DLD1 (cell line): ENCODE results near the gene DCC.
"Not testable (repeated sequence)": the region's sequence is repeated elsewhere in the genome, so short reads cannot be mapped to it uniquely, and the experiment has no call there.

Source experiments
- in situ Hi-C: cut with HindIII; loops from 2 replicates; pipeline ENCODE4 v1.10.0; 2017; ENCODE audit warnings: low sequenced_read_pairs

DCC gene

DNA sequence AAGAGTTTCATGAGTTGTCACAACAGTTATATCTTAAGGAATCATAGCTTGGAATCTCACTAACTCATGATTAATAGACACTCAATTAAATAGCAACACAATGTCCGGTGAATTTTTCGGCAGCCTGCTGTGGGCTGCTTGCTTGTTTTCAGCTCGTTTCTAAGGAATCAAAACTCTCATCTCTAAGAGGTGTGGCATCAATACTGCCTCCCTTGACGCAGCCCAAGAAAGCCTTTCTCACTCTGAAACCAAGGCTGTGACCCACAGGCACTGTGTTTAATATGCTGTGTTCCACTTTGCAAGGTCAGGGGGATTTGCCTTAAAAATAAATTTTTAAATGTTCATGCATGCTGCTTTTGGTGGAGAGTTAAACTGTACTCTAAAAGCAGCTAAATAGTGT is 5.4 kb downstream of the DCC start:
- in situ Hi-C loops: no loop called here

DNA sequence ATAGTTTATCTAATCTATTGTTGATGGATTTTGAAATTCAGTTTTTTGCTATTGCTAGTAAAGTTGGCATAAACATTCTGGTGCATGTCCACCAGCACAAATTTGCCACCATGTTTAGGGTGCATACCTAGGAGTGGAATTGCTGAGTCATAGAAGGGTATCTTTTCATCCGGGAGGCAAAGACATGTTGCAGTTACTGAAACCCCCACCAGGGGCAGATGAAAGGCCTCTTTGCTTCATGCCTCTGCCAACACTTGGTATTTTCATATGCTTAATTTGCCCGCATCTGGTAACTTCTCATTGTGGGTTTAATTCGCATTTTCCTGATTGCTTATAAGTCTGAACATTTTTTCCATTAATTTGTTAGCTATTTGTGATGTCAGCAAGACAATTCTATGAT is 8.2 kb downstream of the DCC start:
- in situ Hi-C loops: no loop called here

DNA sequence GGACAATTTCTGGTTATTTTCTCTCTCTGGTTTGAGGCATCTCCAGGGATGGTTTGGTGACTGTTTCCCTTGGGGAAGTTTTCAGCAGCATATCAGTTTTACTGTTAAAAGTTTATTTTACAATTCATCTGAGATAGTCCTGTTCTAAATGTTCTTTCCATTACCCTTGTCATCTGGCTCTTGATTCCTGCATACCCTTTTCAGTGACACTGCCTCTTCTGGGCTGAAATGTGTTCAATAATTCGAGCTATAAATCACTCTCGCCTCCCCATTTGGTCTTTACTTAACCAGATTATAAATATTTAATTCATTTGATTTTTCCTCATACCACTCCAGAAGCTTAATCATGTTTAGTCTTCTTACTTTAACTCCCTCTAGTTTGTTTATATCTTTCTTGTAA is 9.5 kb downstream of the DCC start:
- in situ Hi-C loops: no loop called here

DNA sequence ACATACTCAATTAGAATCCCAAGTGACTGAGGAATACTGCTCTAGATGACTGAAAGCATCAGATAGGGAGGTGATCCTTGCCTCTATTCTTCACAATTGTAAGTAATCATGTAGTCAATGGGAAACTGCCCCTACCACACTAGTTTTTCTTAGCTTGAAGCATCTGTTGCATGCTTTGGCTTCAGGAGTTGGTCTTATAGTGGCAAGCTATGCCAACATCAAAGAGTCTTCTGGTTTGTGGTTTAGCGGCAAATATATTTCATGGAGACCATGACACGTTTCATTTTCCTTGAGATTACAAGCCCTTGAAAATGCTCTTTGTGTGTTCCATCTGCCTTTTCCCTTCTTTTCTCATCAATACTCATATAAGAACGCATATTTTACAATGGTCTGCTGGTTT is 12.9 kb downstream of the DCC start:
- in situ Hi-C loops: no loop called here

DNA sequence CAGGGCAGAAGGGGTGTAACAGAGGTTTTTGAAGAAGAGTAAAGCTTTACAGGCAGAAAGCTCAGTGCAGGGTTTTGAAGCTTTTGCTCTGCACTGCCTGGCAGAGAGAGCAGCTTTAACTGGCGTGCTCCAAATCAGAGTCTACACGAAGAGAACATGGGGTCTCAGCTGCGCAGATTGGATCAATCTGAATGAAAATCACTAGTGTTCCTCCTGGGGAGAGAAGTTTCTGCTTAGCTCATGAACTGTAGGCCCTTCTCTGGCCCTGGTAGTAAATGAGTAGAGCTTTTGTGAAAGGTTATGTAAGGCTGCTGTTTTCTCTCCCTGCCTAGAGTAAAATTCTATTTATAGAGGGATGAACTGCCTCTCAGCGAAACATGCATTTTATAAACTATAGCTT is 13.6 kb downstream of the DCC start:
- in situ Hi-C loops: no loop called here

DNA sequence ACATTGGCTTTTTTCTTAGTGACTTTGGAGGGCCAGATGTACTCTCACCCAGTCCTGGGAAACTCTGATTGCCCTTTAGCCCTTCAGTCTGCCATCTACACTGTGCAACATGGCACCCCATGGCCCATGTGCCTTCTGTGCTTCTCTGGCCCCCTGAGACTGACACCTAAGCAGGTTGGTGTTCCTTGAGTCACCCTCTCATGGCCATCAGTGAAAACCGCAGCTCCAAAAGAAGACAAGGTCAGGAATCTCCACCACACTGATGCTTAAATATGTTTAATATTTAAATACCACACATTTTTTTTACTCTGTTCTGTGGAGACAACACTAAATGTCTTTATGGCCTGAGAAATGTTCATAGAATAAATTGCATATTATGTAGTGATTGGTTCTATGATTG is 23.9 kb downstream of the DCC start:
- in situ Hi-C loops: no loop called here

DNA sequence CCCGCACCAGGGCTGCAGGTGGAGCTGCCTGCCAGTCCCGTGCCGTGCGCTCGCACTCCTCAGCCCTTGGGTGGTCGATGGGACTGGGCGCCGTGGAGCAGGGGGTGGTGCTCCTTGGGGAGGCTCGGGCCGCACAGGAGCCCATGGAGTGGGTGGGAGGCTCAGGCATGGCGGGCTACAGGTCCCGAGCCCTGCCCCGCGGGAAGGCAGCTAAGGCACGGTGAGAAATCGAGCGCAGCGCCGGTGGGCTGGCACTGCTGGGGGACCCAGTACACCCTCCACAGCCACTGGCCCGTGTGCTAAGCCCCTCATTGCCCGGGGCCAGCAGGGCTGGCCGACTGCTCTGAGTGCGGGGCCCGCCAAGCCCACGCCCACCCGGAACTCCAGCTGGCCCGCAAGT is 26.9 kb downstream of the DCC start:
- in situ Hi-C loops: not testable (repeated sequence)

DNA sequence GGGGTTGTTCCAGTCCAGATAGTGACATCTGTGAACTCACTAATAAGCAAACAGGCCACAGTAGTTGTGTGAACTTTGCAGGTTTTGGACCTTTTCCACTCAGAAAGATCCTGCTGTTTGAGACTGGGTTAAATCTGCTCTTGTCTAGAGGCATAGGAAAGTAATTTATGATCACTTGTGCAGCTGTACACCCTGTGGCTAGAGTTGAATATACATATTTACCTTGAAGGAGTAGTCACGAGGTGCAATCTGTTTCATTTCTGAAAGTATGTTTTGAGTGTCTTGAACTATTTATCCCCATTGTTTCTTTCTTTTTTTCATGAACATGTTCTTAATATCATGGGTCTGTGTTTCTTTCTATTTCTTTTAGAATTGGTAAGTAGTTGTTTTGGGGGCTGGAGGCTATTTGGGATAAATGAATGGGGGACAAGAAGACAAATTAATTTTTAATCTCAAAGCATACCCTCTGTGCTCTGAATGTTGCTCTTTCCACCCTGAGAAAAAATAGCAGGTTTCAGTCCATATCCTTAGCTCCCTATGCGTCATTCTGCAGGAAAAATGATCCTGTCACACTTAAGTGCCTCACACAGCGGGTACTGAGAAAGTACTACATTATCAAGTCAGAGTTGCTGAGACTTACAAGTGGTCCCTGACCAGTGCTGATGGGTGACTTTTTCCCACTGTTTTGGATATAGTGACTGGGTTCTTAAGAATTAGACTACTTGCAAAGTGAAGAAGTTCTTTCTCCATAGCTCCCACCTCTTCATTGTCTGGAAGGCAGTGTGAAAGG is 28.2 kb downstream of the DCC start:
- in situ Hi-C loops: no loop called here

DNA sequence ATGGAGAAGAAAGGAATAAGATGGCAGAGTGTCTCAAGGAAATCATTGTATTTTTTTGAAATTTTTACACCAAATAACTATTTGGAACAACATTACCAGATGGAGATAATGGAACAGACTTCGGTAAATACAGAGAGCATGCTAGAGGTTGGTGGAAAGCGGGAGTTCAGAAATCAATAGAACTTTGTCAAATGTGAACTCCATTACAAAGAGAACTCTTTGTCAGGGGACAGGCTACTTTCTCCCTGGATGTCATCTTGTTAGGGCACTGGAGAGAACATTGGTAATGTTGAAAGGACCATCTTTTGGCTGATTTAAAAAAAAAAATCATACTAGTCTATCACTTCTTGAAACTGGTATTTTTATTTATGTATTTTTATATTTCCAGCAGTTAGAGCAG is 30.8 kb downstream of the DCC start:
- in situ Hi-C loops: no loop called here

DNA sequence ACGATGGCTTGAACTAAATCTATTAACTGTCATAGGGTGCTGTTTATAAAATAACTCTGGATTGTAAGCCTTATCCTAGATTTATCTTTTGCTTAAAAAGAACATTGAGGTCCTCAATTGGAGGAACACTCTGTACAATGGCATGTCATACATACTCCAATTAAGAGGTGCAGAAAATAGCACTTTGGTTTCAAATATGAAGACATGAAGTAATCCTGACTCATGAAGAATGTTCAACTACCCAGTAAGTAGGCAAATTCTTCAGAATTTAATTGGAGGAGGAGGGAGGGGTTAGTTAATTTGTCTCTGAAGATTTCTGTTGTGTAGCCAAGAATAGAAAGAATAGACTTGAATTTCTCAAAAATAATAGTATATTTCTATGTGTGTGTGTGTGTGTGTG is 36.1 kb downstream of the DCC start:
- in situ Hi-C loops: no loop called here

DNA sequence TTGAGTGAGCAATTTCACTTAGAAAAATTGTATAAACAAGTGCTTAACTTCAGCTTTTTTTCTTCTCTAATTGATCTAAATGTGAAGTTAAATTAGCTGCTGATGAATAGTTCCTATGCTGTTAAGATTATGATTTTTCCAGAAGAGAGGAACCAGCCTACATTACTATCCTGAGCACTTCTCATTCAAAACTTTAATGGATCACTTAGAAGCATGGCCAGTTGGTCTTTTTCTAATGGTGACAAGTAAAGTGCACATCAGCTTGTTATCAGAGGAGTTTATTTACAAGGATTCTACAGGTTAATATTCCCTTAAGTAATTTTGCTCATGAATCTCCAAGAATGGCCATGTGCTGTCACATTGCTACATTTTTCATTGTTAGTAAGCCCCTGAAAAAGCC is 37.1 kb downstream of the DCC start:
- in situ Hi-C loops: no loop called here

DNA sequence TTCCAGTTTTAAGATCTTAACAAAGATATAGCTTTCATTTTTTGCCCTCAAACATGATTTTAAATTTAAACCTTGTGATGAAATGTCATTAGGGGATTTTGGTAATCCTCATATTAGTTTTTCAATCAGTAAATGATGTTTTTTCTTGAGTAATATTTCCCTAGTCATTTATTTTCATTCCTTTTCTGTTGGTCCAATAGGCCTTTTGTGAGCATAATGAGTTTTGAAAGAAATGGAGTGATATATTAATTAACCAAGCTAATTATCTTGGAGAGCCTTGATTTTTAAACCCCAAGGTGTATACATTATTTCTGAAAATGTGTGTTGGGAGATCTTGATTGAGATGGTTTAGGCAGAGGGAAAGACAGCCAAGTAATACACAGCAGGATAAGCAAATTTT is 46.3 kb downstream of the DCC start:
- in situ Hi-C loops: no loop called here

DNA sequence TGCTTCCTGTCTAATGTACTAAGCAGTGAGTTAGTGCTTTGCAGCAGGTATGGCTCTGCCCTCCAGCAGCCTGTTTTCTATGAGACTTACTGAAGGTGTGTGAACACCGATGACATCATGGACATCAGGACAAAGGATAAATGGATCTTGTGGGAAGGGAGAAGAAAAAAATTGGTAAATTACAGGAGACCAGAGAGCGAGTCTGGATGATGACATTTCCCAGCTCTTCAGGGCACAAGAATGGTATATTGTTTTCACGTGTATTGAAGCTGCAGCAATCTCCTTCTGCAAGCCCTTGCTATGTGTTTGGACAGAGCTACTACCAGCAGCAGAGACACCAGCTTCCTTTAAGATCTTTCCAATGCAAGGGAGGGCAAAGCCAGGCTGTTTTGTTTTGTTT is 47.2 kb downstream of the DCC start:
- in situ Hi-C loops: no loop called here

DNA sequence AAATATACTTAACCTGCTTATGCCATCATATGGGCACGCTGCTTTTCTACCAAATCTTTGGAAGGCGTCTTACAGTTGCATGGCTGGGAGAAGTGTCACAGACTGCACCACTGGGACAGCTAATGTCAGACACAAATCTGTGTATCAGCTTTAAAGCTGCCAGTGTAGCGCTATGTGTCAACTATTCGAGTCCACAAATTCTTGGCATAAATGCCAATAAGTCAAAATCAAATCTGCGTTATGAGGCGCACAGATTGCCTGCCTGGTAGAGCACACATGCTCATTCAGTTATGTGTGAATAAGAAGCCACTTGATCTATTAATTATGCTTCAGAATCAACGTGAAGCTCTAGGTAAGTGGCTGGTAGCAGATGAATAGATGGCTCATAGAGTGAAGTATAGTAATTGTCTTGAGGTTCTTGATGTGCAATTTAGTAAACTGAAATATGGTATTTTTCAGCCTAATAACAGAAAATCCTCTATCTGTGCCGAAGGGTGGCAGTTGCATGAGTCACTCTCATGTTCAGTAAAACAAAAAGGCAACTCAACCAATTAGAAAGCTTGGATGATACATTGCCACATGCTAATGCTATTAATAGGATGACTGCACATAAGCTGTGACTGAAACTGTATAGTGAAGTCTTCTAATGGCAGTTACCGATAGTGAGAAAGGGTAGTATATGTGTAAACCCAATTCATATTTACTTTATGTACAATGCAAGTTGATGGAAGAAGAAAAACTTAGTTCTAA is 52.0 kb downstream of the DCC start:
- in situ Hi-C loops: no loop called here

DNA sequence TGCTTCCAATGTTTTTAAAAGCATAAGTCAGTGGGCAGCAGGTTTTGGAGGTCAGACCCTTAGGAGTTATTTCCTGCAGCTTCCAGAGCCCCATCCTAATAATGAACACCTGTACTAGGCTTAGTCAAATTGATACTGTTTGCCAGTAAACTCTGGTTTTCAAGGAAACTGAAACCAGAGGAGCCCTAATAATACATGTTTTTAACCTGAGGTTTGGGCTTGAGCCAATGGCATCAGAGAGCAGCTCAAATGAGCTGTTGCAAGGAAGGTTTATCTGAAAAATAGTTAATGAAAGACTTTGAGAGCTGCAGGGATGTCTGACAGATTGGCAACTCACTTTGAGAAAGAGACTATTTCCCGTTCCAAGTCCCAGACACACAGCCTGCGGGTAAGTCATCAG is 54.6 kb downstream of the DCC start:
- in situ Hi-C loops: no loop called here

DNA sequence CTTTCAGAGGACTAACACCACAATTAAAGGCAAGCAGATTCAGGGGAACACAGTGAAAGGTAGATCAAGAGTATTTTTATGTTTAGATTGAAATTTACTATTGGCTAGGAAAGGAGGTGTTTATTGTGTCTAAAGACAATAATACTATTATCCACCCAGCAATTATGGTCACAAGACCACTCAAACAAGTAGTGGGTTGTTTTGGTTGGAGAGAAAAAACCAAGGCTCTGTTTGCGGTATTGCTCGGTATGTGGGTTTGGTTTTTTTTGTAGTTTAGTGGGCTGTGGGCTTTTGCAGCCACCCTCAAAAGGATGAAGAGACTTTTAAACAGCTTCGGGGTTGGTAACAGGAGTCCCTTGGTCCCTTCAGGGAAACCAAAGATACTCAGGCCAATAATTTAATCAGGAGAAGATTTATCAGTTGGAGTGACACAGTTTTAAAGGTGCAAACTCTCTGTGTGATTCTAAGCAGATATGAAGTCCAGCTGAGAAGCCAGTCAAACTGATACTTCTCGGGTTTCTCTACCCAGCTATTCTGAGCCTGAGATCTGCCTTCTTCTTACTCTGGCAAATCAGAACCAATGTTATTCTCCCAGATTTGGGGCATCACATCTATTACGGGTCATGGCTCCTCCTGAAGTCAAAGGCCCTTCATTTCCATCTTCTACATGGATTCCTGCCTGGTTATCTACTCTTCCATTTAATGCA is 55.3 kb downstream of the DCC start:
- in situ Hi-C loops: no loop called here

DNA sequence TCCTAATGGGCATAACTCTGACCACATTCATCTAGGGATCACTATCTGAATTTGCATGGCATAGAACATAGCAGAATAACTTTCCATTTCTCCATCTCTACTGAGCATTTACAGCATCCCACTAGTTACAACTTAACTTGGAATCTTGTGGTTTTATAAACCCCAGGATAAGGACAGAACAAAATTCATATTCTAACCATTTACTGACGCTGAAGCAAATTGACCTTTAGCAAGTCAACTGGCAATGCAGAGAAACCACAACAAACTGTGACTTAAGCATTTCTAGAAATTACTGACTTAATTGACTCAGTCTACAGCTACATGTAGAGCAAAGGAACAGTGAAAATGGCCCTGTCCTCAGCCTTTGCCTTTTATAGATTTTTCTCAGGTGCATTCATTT is 61.2 kb downstream of the DCC start:
- in situ Hi-C loops: no loop called here

DNA sequence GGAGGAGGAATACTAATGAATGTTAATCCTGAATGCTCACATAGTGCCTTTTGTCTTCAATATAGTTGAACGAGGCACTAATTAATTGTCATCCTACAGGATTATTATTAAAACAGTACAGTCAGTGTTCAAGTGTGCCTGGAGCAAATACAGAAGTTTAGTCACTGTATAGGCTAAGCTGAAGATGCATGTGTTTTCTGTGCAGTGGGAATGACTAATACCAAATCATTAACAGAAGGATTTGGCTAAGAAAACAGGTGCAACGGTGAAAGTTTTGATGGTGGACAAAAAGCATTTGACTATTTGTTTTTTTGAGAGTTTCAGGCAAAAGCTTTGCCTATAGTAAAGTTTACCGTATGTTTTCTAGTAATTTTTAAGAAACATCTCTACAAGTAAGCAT is 62.8 kb downstream of the DCC start:
- in situ Hi-C loops: no loop called here

DNA sequence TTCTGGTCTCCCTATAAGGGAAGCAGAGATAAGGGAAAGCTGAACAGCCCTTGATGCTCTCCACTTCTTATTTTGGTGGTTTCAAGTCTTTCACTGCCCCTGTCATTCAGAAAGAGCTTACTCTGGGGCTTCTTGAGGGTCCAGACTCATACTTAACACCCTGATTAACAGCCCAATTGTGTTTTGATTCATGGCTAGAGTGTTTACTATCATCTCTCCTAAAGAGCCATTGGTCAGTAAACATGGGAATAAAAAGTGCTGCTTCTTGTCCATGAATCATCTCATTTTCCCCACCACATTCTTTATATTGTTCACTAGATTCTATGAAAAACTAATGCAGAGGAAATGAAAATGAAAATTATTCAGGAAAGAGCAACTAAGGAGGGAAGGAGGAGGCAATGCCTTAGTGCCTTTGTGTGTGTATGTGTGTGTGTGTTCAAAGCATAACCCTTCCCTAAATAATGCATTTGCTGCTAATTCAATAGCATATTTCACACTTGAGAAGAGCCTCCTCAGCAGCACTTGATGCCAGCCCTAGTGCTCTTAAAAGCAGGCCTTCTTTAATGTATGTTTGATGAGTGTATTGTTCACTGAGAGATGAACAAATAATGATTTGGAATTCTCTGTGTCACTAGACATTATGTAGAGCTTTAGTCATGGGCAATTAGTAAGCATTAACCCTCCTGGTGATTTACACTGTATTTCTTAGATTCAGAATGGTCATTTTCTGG is 63.5 kb downstream of the DCC start:
- in situ Hi-C loops: no loop called here

DNA sequence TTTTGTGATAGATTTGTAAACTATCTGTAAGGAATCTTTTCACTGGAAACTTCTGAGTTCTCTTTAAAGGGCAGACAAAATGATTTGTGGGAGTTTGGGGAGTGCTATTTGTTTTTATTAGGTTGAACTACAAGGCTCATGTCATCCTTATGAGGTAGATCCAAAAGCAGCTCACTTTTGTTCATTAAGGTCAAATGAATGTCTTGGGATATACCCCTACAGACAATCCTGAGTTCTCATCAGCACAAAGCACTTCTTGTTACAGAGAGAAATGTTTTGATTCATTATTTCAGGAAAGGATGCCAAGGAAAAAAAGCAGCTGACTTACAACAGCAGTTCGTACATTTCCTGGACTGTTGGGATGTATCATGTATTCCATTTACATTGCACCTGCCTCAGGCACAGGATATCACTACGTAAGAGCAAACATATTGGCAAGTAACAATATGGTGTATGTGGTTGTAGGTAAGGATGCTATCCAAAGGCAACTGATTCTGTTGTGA is 68.9 kb downstream of the DCC start:
- in situ Hi-C loops: no loop called here

DNA sequence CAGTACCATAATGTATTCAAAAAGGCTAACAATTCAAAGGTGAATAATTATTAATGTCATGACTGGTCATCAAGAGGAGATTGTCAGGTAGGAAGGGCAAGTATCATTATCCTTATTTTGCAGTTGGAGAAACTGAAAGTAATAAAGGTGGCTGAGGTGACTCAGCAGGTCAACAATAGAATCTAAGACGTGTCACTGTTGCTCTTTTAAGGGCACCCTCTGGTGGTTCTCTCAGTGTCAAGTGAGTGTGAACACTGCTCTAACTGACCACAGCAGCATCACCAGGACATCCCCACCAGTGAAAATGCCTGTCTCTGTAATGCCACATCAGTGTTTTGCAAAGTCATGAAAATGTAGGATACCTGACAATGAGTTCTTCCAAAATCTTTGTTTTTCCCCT is 69.7 kb downstream of the DCC start:
- in situ Hi-C loops: no loop called here
